Endothelial cell (in vitro differentiated cells): ENCODE results near the gene KCNA10. TPM values are rescaled to one million over a fixed set of nuclear protein-coding genes. Genes with fewer than 3 reads are reported as not detected.

Experiments used
- DNase-seq: peaks from one replicate; pipeline ENCODE4 v3.0.0; 2021; ENCODE audit warnings: low spot score
- H3K27ac Mint-ChIP-seq: one replicate; pipeline ENCODE4 v1.8.0; 2021; ENCODE audit warnings: mixed read lengths, inconsistent platforms; ENCODE audit not compliant: unreplicated experiment
- H3K27me3 Mint-ChIP-seq: one replicate; pipeline ENCODE4 v1.8.0; 2021; ENCODE audit warnings: mild to moderate bottlenecking, moderate library complexity, mixed read lengths, inconsistent platforms; ENCODE audit not compliant: unreplicated experiment
- H3K36me3 Mint-ChIP-seq: one replicate; pipeline ENCODE4 v1.8.0; 2021; ENCODE audit warnings: mild to moderate bottlenecking, low read depth, mixed read lengths, inconsistent platforms; ENCODE audit not compliant: unreplicated experiment
- H3K4me1 Mint-ChIP-seq: one replicate; pipeline ENCODE4 v1.8.0; 2021; ENCODE audit warnings: mild to moderate bottlenecking, mixed read lengths, inconsistent platforms; ENCODE audit not compliant: unreplicated experiment
- H3K4me3 Mint-ChIP-seq: one replicate; pipeline ENCODE4 v1.8.0; 2021; ENCODE audit warnings: mild to moderate bottlenecking, mixed read lengths, inconsistent platforms; ENCODE audit not compliant: unreplicated experiment
- H3K9me3 Mint-ChIP-seq: one replicate; pipeline ENCODE4 v1.8.0; 2021; ENCODE audit warnings: mixed read lengths, inconsistent platforms; ENCODE audit not compliant: unreplicated experiment
- CTCF ChIP-seq: fragments of 200-600 bp; sonication (generic); IDR thresholded peaks from one replicate; pipeline ENCODE4 v1.5.0; 2021; ENCODE audit warnings: antibody characterized with exemption; ENCODE audit not compliant: unreplicated experiment
- total RNA-seq: library from RNA; stranded (reverse); fragmentation: NEBNext Ultra II Directional; extraction: Animal tissue kit (Norgen Biotek cat#: 25700); gene quantifications from one replicate; pipeline ENCODE4 v1.2.1, GENCODE V29; 2021; ENCODE audit not compliant: unreplicated experiment

Gene KCNA10
- total RNA-seq, 1 donor from 2014 or later = not detected

- TF ChIP-seq CTCF = no peak
- Mint-ChIP-seq H3K27me3 (peaks cover 1% of the 10 kb centered on the region), H3K9me3 (no peaks in the 10 kb centered on the region), H3K36me3 (no peaks in the 10 kb centered on the region), H3K27ac (no peak overlapping the region), H3K4me3 (no peak overlapping the region), H3K4me1 (peaks cover 8% of the 10 kb centered on the region)
- DNase-seq = no peak
Observed at GRCh38 chr1:110483308-110483685, 35.7 kb downstream of the KCNA10 start.

GRCh38 chr1:110482662-110483307 lies 36.2 kb downstream of the KCNA10 start:
- no peak for DNase-seq
- TF ChIP-seq CTCF = no peak
- Mint-ChIP-seq H3K9me3 (no peaks in the 10 kb centered on the region), H3K36me3 (no peaks in the 10 kb centered on the region), H3K4me3 (no peak overlapping the region), H3K4me1 (peaks cover 8% of the 10 kb centered on the region), H3K27ac (no peak overlapping the region), H3K27me3 (peaks cover 1% of the 10 kb centered on the region)

- Mint-ChIP-seq H3K27me3 (peaks cover 1% of the 10 kb centered on the region), H3K36me3 (no peaks in the 10 kb centered on the region), H3K4me3 (no peak overlapping the region), H3K4me1 (peaks cover 8% of the 10 kb centered on the region), H3K9me3 (no peaks in the 10 kb centered on the region), H3K27ac (no peak overlapping the region)
- TF ChIP-seq CTCF = no peak
- DNase-seq = no peak
Observed at GRCh38 chr1:110481968-110482623, 36.9 kb downstream of the KCNA10 start.

GRCh38 chr1:110480356-110481096 lies 38.4 kb downstream of the KCNA10 start:
- Mint-ChIP-seq H3K9me3 (no peaks in the 10 kb centered on the region), H3K27ac (no peak overlapping the region), H3K4me1 (peaks cover 8% of the 10 kb centered on the region), H3K36me3 (no peaks in the 10 kb centered on the region), H3K27me3 (peaks cover 1% of the 10 kb centered on the region), H3K4me3 (no peak overlapping the region)
- no peak for DNase-seq
- no peak for TF ChIP-seq CTCF

- no peak for DNase-seq
- peaks cover 8% of the 10 kb centered on the region for H3K4me1 Mint-ChIP-seq
Observed at GRCh38 chr1:110478886-110479285, 40.1 kb downstream of the KCNA10 start.

More at GRCh38 chr1:110478886-110479285, 40.1 kb downstream of the KCNA10 start:
- Mint-ChIP-seq H3K9me3 (no peaks in the 10 kb centered on the region), H3K27me3 (peaks cover 1% of the 10 kb centered on the region), H3K27ac (no peak overlapping the region), H3K4me3 (no peak overlapping the region), H3K36me3 (no peaks in the 10 kb centered on the region)
- TF ChIP-seq CTCF = no peak
